ENCODE data around the gene LARGE1.

Gene LARGE1

GRCh38 chr22:33324228-33324627 is 596.0 kb downstream of the LARGE1 start:
- ATAC-seq (ENCODE audit: insufficient read depth, low read depth) (no peak), DNase-seq (no peak)
- H3K9ac ChIP-seq (ENCODE audit: low read depth, low read length): no peak overlapping the region
- H3K27ac ChIP-seq (ENCODE audit: low read length): no peak overlapping the region
- no peaks in the 10 kb centered on the region for H3K27me3 ChIP-seq (ENCODE audit: insufficient read depth, low read length, poor library complexity)
- TF ChIP-seq EZH2 (IDR thresholded peaks at IDR 0.05; ENCODE audit: borderline replicate concordance, low read depth, low read length, severe bottlenecking) (no peak), CTCF (IDR thresholded peaks at IDR 0.05; ENCODE audit: borderline replicate concordance, extremely low read depth, low read length, poor library complexity, severe bottlenecking) (no peak)
- no peak overlapping the region for H3K4me3 ChIP-seq (ENCODE audit: low read depth in 1 of 2, low read length in 2 of 2)
- no peaks in the 10 kb centered on the region for H4K20me1 ChIP-seq (ENCODE audit: insufficient read depth, low read length)
- H2AFZ ChIP-seq (ENCODE audit: low read depth, low read length): no peak overlapping the region
- H3K4me2 ChIP-seq (ENCODE audit: insufficient read depth, low read length): no peak overlapping the region
- no peaks in the 10 kb centered on the region for H3K36me3 ChIP-seq (ENCODE audit: insufficient read depth, low read length)
- H3K4me1 ChIP-seq (ENCODE audit: insufficient read depth, low read length): no peaks in the 10 kb centered on the region
- no peaks in the 10 kb centered on the region for H3K79me2 ChIP-seq (ENCODE audit: insufficient read depth, low read length)
- H3K9me3 ChIP-seq (ENCODE audit: insufficient read depth, low read length, severe bottlenecking): no peaks in the 10 kb centered on the region

GRCh38 chr22:33321466-33321865 is 598.8 kb downstream of the LARGE1 start:
- Histone ChIP-seq H3K27ac (ENCODE audit: low read length) (no peak overlapping the region), H3K9ac (ENCODE audit: low read depth, low read length) (no peak overlapping the region)
- ATAC-seq (ENCODE audit: insufficient read depth, low read depth): no peak

GRCh38 chr22:33315954-33316353 is 604.3 kb downstream of the LARGE1 start:
- Histone ChIP-seq H3K36me3 (ENCODE audit: insufficient read depth, low read length) (no peaks in the 10 kb centered on the region), H2AFZ (ENCODE audit: low read depth, low read length) (no peak overlapping the region), H3K4me1 (ENCODE audit: insufficient read depth, low read length) (no peaks in the 10 kb centered on the region), H3K79me2 (ENCODE audit: insufficient read depth, low read length) (no peaks in the 10 kb centered on the region), H3K27ac (ENCODE audit: low read length) (no peak overlapping the region), H3K27me3 (ENCODE audit: insufficient read depth, low read length, poor library complexity) (no peaks in the 10 kb centered on the region), H3K4me3 (ENCODE audit: low read depth in 1 of 2, low read length in 2 of 2) (no peak overlapping the region), H4K20me1 (ENCODE audit: insufficient read depth, low read length) (no peaks in the 10 kb centered on the region), H3K9me3 (ENCODE audit: insufficient read depth, low read length, severe bottlenecking) (no peaks in the 10 kb centered on the region), H3K9ac (ENCODE audit: low read depth, low read length) (no peak overlapping the region), H3K4me2 (ENCODE audit: insufficient read depth, low read length) (no peak overlapping the region)
- TF ChIP-seq EZH2 (IDR thresholded peaks at IDR 0.05; ENCODE audit: borderline replicate concordance, low read depth, low read length, severe bottlenecking) (no peak), CTCF (IDR thresholded peaks at IDR 0.05; ENCODE audit: borderline replicate concordance, extremely low read depth, low read length, poor library complexity, severe bottlenecking) (no peak)
- DNase-seq (no peak), ATAC-seq (ENCODE audit: insufficient read depth, low read depth) (no peak)

More at GRCh38 chr22:33321466-33321865, 598.8 kb downstream of the LARGE1 start:
- no peak for DNase-seq
- no peaks in the 10 kb centered on the region for H3K4me1 ChIP-seq (ENCODE audit: insufficient read depth, low read length)
- TF ChIP-seq EZH2 (IDR thresholded peaks at IDR 0.05; ENCODE audit: borderline replicate concordance, low read depth, low read length, severe bottlenecking) (no peak), CTCF (IDR thresholded peaks at IDR 0.05; ENCODE audit: borderline replicate concordance, extremely low read depth, low read length, poor library complexity, severe bottlenecking) (no peak)
- no peak overlapping the region for H3K4me2 ChIP-seq (ENCODE audit: insufficient read depth, low read length)
- H3K36me3 ChIP-seq (ENCODE audit: insufficient read depth, low read length): no peaks in the 10 kb centered on the region
- no peaks in the 10 kb centered on the region for H3K27me3 ChIP-seq (ENCODE audit: insufficient read depth, low read length, poor library complexity)
- H3K4me3 ChIP-seq (ENCODE audit: low read depth in 1 of 2, low read length in 2 of 2): no peak overlapping the region
- no peaks in the 10 kb centered on the region for H3K9me3 ChIP-seq (ENCODE audit: insufficient read depth, low read length, severe bottlenecking)
- no peak overlapping the region for H2AFZ ChIP-seq (ENCODE audit: low read depth, low read length)
- H4K20me1 ChIP-seq (ENCODE audit: insufficient read depth, low read length): no peaks in the 10 kb centered on the region
- H3K79me2 ChIP-seq (ENCODE audit: insufficient read depth, low read length): no peaks in the 10 kb centered on the region

- Histone ChIP-seq H3K9ac (ENCODE audit: low read depth, low read length) (no peak overlapping the region), H3K4me1 (ENCODE audit: insufficient read depth, low read length) (no peaks in the 10 kb centered on the region), H3K27me3 (ENCODE audit: insufficient read depth, low read length, poor library complexity) (no peaks in the 10 kb centered on the region), H3K36me3 (ENCODE audit: insufficient read depth, low read length) (no peaks in the 10 kb centered on the region), H3K4me2 (ENCODE audit: insufficient read depth, low read length) (no peak overlapping the region), H3K9me3 (ENCODE audit: insufficient read depth, low read length, severe bottlenecking) (no peaks in the 10 kb centered on the region), H2AFZ (ENCODE audit: low read depth, low read length) (no peak overlapping the region), H3K27ac (ENCODE audit: low read length) (no peak overlapping the region), H3K4me3 (ENCODE audit: low read depth in 1 of 2, low read length in 2 of 2) (no peak overlapping the region), H4K20me1 (ENCODE audit: insufficient read depth, low read length) (no peaks in the 10 kb centered on the region), H3K79me2 (ENCODE audit: insufficient read depth, low read length) (no peaks in the 10 kb centered on the region)
- DNase-seq (no peak), ATAC-seq (ENCODE audit: insufficient read depth, low read depth) (no peak)
- no peak for TF ChIP-seq CTCF (IDR thresholded peaks at IDR 0.05; ENCODE audit: borderline replicate concordance, extremely low read depth, low read length, poor library complexity, severe bottlenecking)
- TF ChIP-seq EZH2 (IDR thresholded peaks at IDR 0.05; ENCODE audit: borderline replicate concordance, low read depth, low read length, severe bottlenecking): no peak
Observed at GRCh38 chr22:33315117-33315516, 605.2 kb downstream of the LARGE1 start.

Data from DND-41 (cell line).